ENCODE results near the gene PSMC5.

DNA sequence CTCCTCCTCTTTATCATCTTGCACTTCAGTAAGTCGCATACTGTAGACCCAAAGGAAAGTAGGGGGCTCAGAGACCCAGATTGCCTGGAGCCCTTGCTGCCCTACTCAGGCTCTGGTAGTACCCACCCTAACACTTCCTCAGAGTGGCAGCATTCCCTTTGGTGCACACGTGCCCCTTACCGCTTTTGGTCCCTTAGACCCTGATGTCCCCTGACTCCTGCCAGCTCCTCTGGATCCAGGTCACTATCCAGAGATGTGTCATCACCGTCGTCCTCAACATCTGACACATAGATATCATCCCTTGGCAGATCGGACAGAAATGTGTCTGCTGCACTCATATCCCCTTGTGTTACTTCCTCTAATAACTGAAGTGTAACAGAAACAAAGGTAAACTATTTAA is 5.4 kb upstream of the PSMC5 start:
- TF ChIP-seq CTCF (IDR thresholded peaks at IDR 0.05) (no peak), POLR2A (IDR thresholded peaks at IDR 0.05) (no peak), EP300 (IDR thresholded peaks at IDR 0.05) (no peak)

All from ovary (tissue), 3 donors.